Measurements from ENCODE around the gene ITGB1BP2.
A peak's percentile ranks its signal among the peaks of the same experiment; 100 is the strongest.

DNA sequence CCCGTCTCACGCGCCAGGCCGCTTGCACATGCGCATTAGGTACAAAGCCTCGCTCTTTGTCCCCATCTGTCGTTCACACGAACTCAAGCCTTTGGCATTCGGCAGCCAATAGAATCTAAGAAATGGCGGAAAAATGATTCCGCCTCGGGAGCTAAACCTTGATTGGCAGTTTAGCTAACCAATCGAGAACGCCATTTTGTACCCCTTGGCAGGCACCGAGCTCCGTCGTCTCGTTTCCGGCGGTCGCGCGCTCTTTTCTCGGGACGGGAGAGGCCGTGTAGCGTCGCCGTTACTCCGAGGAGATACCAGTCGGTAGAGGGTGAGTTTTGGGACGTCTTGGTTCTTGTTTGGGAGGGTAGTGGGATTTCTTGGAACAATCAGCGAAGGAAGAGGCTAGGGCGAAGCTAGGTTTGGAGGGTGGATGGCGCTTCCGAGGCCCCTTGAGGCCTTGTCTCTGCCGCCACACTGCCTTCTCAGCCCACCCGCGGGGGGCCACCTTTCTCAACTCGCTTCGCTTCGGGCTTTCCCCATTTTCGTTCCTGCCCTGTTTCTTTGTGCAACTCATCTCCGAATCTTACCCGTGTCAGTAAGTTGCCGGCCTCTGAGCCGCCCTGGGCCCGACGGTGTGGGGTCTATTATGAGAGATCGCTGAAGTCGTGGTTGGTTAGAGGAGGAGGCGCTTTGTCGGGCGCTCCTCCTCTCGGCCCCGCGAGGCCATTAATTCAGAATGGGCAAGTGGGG is 18.0 kb upstream of the ITGB1BP2 start, which contains the start of gene NONO:
- TF ChIP-seq, protein P1, sequence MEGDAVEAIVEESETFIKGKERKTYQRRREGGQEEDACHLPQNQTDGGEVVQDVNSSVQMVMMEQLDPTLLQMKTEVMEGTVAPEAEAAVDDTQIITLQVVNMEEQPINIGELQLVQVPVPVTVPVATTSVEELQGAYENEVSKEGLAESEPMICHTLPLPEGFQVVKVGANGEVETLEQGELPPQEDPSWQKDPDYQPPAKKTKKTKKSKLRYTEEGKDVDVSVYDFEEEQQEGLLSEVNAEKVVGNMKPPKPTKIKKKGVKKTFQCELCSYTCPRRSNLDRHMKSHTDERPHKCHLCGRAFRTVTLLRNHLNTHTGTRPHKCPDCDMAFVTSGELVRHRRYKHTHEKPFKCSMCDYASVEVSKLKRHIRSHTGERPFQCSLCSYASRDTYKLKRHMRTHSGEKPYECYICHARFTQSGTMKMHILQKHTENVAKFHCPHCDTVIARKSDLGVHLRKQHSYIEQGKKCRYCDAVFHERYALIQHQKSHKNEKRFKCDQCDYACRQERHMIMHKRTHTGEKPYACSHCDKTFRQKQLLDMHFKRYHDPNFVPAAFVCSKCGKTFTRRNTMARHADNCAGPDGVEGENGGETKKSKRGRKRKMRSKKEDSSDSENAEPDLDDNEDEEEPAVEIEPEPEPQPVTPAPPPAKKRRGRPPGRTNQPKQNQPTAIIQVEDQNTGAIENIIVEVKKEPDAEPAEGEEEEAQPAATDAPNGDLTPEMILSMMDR (IDR thresholded peaks at IDR 0.05; ENCODE audit: extremely low read depth in 1 of 2, insufficient read depth in 1 of 2, low read depth in 1 of 2, low read length in 2 of 2): peak; percentile 2 to 13
- no peak for TF ChIP-seq MYC (IDR thresholded peaks at IDR 0.05; ENCODE audit: low read depth, low read length)
- TF ChIP-seq, protein P2, sequence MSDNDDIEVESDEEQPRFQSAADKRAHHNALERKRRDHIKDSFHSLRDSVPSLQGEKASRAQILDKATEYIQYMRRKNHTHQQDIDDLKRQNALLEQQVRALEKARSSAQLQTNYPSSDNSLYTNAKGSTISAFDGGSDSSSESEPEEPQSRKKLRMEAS (IDR thresholded peaks at IDR 0.05; ENCODE audit: insufficient read depth, insufficient read length): no peak
